ENCODE measurements around the gene CAMK2B. TPM values are rescaled to one million over a fixed set of nuclear protein-coding genes. Genes with fewer than 3 reads are reported as not detected.
A peak's percentile ranks its signal among the peaks of the same experiment; 100 is the strongest.

Gene CAMK2B
- total RNA-seq, 1 donor from 2014 or later, result 0.17 TPM

- DNase-seq (peak; percentile 51), ATAC-seq (no peak)
- H3K4me3 ChIP-seq, result no peak overlapping the region
- H3K9me3 ChIP-seq, result no peaks in the 10 kb centered on the region
- H3K27ac ChIP-seq, result no peak overlapping the region
- H3K27me3 ChIP-seq, result no peaks in the 10 kb centered on the region
- H3K4me1 ChIP-seq, result no peaks in the 10 kb centered on the region
- no peaks in the 10 kb centered on the region for H3K36me3 ChIP-seq
- TF ChIP-seq CTCF (IDR thresholded peaks at IDR 0.05), result no peak
- intact Hi-C loops (cut with DNase I), result no loop called here
These were observed 41.8 kb downstream of the CAMK2B start for GRCh38 chr7:44283381-44284211.

- no peaks in the 10 kb centered on the region for H3K36me3 ChIP-seq
- intact Hi-C loops (cut with DNase I), result no loop called here
- no peaks in the 10 kb centered on the region for H3K27me3 ChIP-seq
- no peaks in the 10 kb centered on the region for H3K4me1 ChIP-seq
- DNase-seq, result peak; percentile 57
- no peaks in the 10 kb centered on the region for H3K9me3 ChIP-seq
- no peak for TF ChIP-seq CTCF (IDR thresholded peaks at IDR 0.05)
- no peak overlapping the region for H3K4me3 ChIP-seq
- ATAC-seq, result no peak
- no peak overlapping the region for H3K27ac ChIP-seq
These were observed 42.7 kb downstream of the CAMK2B start for GRCh38 chr7:44282601-44283171.

GRCh38 chr7:44281811-44282600 lies 43.4 kb downstream of the CAMK2B start:
- intact Hi-C loops (cut with DNase I), result no loop called here
- H3K9me3 ChIP-seq, result no peaks in the 10 kb centered on the region
- ATAC-seq, result no peak

GRCh38 chr7:44280993-44281721 lies 44.2 kb downstream of the CAMK2B start:
- Histone ChIP-seq H3K36me3 (no peaks in the 10 kb centered on the region), H3K4me1 (no peaks in the 10 kb centered on the region), H3K9me3 (no peaks in the 10 kb centered on the region), H3K27ac (no peak overlapping the region), H3K27me3 (no peaks in the 10 kb centered on the region), H3K4me3 (no peak overlapping the region)
- intact Hi-C loops (cut with DNase I), result no loop called here
- DNase-seq (peak; percentile 59), ATAC-seq (no peak)
- TF ChIP-seq CTCF (IDR thresholded peaks at IDR 0.05), result no peak

More at GRCh38 chr7:44281811-44282600, 43.4 kb downstream of the CAMK2B start:
- TF ChIP-seq CTCF (IDR thresholded peaks at IDR 0.05), result no peak
- Histone ChIP-seq H3K36me3 (no peaks in the 10 kb centered on the region), H3K4me1 (no peaks in the 10 kb centered on the region), H3K27me3 (no peaks in the 10 kb centered on the region), H3K27ac (no peak overlapping the region), H3K4me3 (no peak overlapping the region)
- peak; percentile 40 for DNase-seq

- H3K27ac ChIP-seq, result no peak overlapping the region
- peak; percentile 30 for DNase-seq
- ATAC-seq, result no peak
- intact Hi-C loops (cut with DNase I), result no loop called here
- no peak for TF ChIP-seq CTCF (IDR thresholded peaks at IDR 0.05)
- no peak overlapping the region for H3K4me3 ChIP-seq
- no peaks in the 10 kb centered on the region for H3K36me3 ChIP-seq
- no peaks in the 10 kb centered on the region for H3K9me3 ChIP-seq
- H3K4me1 ChIP-seq, result no peaks in the 10 kb centered on the region
- H3K27me3 ChIP-seq, result no peaks in the 10 kb centered on the region
These were observed 44.8 kb downstream of the CAMK2B start for GRCh38 chr7:44280636-44280992.
